HG03097 (cell line): ENCODE measurements around the gene NEURL1B.

Source experiments
- ATAC-seq: cut with Tn5 transposase; IDR thresholded peaks from one replicate; pipeline ENCODE4 v1.9.1; 2021; ENCODE audit not compliant: unreplicated experiment, low FRiP score

Gene NEURL1B

DNA sequence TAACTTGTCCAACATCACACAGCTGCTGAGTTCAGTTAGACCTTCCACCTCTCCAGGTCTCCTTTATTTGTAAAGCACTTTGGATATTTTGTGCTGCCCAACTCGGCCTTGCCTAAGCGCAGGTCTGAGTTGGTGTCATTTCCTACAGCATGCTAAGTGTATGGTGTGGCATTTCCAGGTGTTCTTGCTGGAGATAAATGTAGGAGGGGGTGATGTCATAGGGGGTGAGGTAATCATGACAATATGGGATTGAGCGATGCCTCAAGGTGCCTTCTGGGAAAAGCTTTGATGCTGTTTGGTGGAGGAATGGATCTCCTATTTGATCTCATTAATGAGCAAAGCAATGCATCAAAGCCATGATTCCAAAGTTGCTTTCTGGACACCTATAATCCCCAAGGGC, 32.3 kb upstream of the NEURL1B start:
- no peak for ATAC-seq

DNA sequence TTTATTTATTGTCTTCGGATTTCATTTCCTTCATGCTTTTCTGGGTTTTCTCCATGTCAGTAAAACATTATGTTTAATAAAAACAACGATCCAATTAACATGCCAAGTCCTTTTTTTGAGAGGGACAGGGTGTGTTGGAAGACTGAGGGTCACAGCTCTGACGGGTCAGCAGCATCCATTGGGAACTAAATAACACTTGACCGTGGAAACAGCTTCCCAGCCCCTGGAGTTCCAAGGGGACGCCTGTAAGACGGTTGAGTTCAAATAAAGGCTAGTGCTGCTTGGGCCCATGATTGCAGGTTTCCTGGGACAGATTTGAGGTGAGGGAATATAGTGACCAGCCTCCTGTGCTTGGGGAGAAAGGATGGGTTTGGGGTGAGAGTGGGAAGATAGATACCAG, 30.4 kb upstream of the NEURL1B start:
- no peak for ATAC-seq

DNA sequence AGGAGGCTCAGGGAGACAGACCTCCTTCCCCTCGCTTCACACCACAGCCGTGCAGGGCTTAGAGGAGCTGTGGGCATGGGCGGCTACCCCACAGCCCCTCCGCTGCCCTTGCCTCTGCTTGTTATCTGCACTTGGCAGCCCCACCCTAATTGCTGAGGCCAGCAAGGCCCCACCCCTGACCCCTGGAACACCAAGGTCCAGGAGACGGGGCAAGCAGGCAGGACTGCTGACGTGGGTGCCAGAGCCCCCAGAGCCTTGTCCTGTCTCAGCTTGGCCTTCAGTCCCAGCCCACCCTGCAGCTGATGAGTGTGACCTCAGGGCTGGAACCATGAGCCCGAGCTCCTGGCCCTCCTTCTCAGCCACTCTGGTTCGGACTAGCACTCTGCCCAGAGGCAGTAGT, 29.1 kb upstream of the NEURL1B start:
- ATAC-seq: no peak

DNA sequence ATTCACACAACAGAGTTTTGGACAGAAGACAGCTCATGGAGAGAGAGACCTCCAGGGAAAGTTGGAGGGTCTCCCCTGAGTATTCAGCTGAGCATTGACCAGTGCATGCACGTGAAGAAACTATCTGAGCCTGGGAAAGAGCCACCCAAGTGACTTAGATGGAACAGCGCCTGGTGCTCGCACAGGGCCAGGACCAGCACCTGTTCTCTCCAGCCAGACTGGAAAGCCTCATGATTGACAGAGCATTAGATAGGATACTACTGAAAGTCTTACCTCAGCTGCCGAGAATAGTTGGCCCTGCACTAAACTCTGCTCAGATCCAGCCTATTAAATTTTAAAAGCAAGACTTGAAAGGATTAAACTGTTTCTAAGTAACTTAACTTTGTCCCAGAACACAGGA, 28.3 kb upstream of the NEURL1B start:
- ATAC-seq: no peak

DNA sequence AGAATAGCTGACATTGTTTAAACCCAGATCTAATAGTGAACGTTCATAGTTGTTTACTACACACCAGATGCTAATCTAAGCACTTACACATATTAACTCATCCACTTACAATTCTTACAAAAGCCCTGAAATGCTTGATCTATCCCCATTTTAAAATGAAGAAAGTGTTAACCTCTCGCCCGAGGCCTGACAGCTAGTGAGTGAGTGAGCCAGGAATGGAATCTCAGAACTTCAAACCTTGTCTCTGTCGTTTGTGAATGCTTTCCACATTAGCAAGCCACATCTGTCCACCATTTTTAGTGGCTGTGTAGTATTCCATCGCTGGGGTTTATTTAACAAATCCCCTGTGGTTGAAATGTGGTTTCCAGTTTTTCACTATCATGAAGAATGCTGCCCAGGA, 24.9 kb upstream of the NEURL1B start:
- ATAC-seq: no peak

DNA sequence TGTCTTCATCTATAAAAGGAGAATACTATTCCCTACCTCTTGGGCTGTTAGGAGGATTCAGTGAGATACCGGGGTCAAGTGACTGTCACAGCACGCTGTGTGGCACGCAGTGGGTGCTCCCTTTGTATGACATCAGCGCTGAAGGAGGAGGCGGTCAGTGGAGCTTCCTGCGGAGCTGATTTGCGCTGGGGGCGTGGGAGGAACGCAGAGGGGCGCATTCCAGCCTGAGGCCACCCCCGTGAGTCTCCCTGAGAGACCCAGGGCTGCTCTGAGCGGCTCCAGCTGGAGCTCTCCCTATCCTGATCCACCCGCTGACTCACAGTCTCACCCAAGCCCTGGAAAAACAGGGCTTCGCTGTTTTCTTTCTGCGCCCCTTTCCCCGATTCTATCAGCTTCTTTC, 24.3 kb upstream of the NEURL1B start:
- ATAC-seq: no peak

DNA sequence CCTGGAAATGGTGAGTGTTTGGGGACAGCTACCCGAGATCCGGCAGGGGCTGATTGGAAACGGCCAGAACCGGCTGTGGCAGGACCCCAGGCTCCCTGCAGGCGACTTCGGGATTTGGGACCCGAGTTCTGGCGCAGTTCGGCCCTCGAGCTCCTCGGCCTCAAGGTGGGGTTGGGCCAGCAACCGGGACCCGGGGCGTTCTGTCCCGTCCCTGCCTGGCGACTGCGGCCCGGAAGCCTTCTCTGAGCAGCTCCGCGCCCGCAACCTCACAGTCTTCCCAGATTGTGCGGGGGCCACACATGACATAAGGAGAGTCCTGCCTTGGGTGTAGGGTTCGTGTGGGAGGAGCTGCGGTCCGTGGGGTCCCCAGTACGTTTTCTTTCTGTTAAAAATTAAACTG, 23.2 kb upstream of the NEURL1B start:
- no peak for ATAC-seq

DNA sequence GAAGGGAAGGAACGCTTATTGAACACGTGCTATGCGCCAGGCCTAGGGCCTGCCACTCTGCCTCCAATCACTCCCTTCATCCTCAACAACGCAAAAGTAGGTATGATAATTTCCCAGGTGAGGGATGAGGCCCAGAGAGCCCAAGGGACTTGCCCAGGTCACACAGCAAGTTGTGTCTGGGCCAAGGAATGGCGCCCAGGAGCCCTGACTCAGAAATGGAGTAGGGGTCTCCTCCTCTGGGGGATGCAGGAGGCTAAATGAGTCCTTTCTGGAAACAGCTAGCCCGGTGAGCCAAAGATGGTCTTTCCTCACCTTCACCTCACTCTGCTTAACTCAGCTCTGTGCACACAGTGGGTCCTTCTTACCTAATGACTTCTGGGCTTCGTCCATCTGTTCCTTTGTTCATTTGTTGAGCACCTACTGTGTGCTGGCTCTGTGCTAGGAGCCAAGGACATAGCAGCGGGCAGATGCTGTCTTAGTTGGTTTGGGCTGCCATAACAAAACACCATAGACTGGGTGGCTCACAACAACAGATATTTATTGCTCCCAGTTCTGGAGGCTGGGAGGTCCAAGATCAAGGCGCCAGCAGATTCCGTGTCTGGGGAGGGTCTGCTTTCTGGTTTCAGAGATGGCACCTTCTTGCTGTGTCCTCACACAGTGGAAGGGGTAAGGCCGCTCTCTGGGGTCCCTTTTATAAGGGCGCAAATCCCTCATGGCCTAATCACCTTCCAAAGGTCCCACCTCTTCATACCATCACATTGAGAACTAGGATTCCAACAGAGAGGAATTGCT, 22.3 kb upstream of the NEURL1B start:
- ATAC-seq: no peak

DNA sequence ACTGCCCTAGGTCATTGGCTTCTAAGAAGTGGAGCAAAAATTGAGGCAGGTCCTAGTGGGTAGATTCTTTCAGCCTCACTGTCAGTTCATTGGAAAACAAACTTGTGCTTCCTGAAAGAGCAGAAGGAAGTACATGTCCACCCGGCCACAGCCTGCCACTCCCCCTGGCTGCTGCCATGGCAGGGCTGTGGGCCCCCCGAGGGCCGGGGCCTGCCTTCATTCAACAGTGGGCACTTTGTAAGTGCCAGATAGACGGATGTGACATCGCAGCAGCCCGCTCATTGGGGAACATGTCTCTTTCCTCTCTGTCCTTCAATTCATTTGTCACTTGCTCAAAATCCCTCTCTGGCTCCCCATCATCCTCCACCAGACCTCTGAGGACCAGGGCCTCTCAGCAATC, 20.6 kb upstream of the NEURL1B start:
- ATAC-seq: no peak

DNA sequence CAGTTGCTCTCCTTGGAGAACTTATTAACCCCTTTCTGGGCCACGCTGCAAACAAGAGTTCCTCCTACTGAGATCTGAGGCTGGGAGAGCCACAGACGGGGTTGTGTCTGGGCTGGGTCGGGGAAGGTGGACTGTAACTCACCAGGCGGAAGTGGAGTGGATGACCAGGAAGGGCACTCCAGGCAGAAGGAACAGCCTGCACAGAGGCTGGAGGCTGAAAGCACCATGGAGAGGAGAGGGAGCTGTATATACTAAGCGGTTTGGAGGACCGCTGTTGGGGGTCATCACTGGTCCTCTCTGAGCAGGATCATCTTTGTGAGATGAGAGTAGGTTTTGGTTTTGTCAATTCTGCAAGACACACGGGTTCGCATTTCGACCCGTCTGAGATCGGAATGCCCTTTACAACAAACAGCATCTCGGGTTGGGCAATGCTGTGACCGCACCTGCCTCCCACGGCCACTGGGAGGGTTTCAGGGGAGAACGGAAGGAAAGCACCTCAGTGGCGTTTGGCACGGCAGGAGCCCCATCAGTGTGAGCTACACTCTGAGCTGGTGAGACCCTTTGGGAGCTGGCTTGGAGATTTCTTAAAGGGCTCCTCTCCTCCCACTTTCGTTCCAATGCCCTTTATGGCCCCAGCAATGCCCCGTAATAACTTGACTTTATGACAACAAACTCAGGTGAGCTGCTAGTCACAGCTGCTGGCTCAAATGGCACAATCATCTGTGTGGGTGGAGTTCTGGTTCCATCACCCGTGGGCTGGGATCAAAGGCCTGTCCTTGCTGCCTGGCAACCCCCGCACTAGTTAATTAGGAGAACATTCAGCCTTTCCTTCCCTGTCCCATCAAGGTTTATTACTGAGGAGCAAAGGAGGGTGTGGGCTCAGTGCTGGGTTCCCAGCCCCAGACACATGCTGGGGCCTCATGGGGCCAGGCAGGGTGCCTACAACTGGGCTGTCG, 18.7 kb upstream of the NEURL1B start:
- ATAC-seq: no peak

DNA sequence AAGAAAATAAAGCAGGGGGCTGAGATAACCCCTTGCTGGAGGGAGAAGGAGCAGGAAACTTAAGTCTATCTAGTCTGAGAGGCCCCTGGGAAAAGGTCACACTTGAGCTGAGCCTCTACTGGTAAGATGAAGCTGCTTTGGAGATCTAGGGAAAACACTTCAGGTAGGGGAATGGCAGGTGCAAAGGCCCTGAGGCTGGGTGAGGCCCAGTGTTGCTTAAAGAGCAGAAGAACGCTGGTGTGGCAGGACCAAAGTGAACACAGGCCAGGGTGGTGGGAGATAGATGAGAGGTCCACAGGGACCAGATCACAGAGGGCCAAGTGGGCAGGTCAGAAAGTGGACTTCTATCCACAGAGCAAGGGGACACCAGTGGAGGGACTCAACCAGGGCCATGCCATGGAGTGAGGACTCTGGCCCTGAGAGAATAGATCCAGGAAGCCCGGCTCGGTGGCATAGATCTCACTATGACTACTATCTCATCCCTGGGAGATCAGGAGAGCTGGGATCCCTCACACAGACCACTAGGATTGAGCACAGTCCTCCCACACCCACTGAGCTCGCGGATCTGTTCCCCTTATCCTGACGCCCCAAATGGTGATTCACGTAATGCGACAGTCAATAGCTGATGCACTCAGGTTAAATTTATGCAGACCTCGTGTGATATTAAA, 17.6 kb upstream of the NEURL1B start:
- ATAC-seq: no peak

DNA sequence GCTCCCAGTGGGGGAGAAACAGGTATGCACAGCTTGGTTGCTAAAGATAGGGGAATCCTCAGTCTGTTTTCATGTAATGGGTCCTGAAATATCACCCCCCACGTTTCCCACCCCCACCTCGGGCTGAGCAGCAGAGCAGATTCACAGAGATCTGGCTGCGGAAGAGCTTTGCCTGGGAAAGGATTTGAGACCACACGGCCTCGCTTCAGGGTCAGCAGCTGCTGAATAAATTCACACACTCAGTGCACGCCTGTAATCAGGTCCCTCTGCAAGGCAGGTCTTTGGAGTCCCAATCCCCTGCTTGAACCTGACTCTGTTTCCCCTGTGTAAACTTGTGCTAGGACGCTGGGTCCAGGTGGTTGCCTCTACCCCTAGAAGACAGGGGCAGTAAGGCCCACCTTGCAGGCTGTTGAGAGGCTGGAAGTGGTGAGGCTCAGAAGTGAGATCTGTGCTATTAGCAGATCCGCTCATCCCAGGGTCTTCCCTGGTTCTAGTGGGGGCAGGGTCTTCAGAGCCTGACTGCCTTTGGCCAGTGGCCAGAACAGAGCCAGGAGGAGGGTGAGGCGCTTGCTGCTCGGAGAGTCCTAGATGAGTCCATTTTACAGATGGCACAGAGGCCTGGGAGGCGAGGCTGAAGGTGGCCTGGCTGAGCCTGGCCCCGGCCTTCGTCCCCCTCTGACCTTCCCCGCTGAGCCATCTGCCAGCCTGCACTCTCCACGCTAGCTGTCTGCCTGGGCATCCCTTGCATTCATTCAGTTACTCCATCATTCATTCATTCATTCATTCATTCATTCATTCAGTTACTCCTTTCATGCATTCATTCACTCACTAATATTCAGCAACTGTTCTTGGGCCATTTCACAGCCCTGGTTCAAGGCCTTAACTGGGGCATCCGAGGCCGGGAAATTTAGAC, 16.7 kb upstream of the NEURL1B start:
- no peak for ATAC-seq

DNA sequence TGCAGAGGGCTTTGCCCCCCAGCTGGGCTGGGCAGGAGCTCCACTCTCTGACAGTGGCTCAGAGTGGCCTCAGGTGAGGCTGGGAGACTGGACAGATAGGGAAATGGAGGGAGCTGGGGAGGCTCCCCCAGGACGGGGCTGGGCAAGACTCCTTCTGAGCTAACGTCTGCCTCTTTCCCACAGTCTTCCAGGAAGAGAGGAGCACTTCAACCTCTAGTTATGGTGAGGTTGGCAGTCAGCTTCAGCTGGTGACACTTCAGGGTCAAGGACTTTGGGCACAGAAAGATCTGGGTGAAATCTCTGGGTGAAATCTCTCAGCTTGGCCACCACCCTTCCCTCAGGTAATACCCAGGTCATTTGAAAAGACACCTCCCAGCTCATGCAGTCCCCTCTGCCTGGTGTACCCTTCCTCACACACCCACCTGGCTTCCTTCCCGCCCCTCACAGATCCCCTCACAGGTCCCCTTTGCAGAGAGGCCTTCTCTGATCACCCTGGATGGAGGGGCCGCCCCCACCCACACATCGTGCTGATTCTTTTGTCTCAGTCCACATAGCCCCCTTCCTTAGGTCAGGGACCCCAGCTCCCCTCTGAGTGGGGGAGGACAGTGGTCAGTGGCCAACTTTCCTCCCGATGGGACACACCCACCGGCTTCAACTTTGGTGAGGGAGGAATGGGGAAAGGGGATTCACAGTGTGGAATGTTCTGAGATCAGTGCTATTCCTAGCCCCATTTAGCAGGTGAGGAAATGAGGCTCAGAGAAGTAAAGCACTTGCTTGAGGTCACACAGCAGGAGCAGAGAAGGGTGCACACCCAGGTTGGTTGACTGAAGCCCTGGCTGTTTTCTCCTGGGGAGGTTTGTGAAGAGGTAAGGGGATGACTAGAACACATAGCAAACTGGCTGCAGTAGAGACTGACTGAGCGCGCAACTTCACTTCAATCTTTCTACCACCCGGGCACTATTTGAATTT, 15.8 kb upstream of the NEURL1B start:
- ATAC-seq: no peak

DNA sequence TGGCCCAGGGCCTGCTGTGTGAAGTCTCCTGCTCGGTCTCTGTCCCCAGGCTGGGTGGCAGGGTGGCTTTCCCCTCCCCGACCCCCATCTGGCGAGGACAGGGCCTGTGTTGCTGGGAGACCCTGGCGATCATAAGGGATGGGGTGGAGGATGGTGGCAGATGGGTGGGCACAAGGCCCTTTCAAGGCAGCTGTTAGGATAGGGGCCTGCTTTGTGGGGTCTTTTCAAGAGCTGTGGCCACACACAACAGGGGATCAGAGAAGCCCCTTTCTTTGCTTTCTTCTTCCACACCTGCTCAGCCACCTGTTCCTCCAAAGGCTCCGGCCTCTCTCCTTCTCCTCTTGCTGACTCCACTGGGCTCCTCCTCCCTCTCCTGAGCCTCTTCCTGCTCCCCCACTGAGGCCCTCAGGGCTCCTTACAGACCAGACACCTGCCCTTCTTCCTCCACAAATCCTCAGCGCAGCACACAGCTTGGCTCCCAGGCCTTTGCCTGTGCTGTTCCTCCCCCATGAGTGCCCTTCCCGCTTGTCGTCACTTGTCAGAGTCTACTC, 15.0 kb upstream of the NEURL1B start:
- ATAC-seq: no peak

DNA sequence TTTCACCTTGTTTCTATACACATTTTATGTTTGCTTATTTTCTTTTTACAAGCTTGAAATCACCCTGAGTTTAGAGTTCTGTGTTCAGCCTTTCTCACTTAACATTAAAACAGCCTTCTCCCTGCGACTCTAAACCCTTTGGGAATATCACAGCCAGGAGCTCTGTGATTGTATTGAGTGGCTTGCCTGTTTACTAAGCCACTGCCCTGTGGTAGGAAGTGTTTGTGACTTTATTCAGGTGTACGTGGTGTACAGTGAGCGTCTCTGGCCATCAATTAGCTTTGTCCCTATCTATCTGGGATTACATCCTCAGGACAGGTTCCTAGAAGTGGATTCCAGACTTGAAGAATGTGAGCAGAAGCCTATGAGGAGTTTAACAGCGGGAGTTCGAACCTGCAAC, 11.0 kb upstream of the NEURL1B start:
- ATAC-seq: no peak

DNA sequence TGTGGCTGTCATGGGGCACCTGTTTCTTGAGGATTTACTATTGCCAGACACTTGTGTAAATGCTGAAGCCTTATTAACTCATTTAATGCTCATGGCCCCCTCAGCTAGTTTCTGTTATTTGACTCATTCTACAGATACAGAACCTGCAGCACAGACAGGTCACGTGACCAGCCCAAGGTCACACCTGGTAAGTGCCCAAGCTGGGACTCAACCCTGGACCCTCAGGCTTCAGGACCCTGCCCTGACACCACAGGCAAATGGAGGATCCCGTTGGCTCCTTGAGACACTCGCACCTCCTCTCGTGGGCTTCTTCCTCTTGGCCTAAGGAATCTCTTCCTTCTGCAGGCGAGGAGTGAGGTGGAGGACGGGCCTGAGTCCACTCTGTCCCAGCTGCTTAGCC, 10.6 kb upstream of the NEURL1B start:
- ATAC-seq: no peak

DNA sequence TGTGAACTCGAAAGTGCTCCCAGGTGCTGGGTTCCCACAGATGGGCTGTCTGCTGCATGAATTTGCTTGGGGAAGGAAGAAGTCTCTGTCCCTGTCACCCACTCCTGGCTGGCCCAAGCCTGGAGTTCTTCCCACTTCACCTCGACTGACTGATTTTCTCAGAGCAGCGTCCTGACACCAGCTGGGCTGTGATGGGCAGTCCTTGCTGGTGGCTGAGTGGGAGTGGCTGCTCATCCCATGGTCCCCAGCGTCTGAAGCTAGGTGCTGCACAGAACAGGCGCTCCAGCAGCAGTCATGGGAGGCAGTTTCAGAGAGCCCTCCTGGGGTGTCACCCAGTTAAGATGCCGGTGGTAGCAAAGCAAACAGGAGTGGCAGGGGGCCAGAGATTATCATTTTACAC, 10.1 kb upstream of the NEURL1B start:
- no peak for ATAC-seq

DNA sequence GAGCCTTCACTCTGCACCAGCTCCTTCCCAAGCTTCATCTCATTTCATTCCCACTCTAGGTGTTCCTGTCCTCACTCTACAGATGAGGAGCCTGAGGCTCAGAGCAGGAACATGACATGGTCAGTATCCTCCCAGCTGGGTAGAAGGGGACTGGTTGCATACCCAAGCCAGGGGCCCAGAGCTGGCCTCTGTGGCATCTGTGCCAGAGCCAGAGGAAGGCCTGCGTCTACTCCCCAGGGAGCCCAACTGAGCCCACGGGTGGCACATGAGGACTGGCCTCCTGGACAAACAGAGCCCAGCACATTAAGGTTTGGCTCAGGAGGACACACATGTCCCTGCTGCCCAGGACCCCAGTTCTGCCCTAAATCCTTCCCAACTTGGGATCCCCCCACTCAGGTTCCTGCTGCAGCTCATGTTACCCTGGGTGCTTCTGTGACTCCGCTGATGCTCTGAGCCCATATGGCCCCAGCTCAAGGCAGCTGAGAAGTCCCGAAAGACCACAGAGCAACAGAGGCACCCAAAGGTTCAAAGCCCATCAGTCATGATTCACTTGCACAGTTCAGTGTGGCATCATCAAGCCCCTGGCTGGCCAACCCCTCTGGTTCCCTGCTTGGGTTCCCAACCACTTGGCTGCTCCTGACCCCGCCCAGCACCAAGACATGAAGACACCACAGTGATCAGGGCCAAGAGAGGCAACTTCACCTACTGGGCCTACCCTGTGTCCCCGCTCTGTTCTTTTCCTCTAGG, 8.5 kb upstream of the NEURL1B start:
- ATAC-seq: no peak
